ENCODE results near the gene SLC26A1.

Gene SLC26A1

DNA sequence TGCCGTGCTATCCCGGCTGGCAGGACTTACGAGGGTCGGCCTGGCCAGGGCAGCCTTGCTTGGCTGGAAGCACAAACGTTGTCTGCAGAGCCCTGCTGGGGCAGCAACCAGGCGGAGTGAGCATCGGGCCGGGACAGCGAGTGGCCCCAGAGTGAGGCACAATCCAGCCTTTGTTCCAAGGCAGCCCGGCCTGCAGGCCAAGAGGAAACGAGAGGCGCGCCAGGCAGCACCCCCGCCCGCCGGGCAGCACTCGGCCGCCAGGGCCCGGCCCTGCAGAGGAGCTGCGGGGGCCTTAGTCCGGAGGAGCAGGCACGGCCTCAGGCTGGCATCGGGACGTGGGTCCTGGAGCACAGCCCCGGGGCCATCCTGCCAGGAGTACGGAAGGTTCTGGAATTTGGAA lies 42.3 kb upstream of the SLC26A1 start:
- Histone ChIP-seq H3K9me3 (ENCODE audit: insufficient read depth, low read length) (no peaks in the 10 kb centered on the region), H3K27me3 (ENCODE audit: low read length) (no peaks in the 10 kb centered on the region)

DNA sequence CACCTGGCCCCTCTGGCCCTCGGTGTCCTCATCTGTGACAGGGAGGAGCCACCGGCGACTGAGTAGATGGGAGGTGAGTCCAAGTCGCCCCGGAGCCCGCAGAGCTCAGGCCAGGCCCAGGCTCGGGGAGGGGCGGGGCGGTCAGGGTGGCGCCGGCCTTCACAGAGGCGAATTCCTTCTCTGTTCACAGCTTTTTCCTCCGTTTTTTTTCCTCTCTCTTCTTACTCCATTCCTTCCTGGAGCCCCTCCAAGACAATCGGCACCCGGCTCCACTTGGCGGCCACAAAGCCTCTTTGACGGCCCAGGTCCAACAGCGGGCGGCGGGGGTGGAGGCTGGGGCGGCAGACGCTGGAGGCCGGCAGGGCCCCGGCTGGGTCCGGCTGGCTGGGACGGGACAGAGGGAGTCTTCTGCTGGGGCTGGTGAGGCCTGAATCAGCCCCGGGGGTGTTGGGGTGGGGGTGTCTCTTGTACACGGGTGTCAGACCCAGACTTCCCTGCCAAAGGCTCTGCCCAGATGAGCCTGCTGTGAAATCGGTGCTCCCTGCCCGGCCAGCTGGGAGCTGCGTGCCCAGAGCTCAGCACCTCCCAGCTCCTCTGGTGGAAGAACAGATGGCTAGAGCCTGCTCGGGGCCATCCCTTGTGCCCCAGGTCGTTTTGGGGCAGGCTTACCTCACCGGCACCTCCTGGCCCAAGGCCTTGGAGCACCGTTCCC lies 40.8 kb upstream of the SLC26A1 start:
- H4K20me1 ChIP-seq (ENCODE audit: low read depth, low read length): no peaks in the 10 kb centered on the region
- H3K27me3 ChIP-seq (ENCODE audit: low read length): no peaks in the 10 kb centered on the region
- no peaks in the 10 kb centered on the region for H3F3A ChIP-seq (ENCODE audit: insufficient read depth)
- no peak overlapping the region for H3K4me3 ChIP-seq (ENCODE audit: insufficient read depth, low read length, poor library complexity, severe bottlenecking)
- H3K4me2 ChIP-seq (ENCODE audit: low read depth, low read length, poor library complexity, severe bottlenecking): no peak overlapping the region
- no peak overlapping the region for H3K9ac ChIP-seq (ENCODE audit: low read length)
- no peaks in the 10 kb centered on the region for H3K9me2 ChIP-seq (replicated peaks; ENCODE audit: insufficient read depth, low read length)
- TF ChIP-seq, protein P1, sequence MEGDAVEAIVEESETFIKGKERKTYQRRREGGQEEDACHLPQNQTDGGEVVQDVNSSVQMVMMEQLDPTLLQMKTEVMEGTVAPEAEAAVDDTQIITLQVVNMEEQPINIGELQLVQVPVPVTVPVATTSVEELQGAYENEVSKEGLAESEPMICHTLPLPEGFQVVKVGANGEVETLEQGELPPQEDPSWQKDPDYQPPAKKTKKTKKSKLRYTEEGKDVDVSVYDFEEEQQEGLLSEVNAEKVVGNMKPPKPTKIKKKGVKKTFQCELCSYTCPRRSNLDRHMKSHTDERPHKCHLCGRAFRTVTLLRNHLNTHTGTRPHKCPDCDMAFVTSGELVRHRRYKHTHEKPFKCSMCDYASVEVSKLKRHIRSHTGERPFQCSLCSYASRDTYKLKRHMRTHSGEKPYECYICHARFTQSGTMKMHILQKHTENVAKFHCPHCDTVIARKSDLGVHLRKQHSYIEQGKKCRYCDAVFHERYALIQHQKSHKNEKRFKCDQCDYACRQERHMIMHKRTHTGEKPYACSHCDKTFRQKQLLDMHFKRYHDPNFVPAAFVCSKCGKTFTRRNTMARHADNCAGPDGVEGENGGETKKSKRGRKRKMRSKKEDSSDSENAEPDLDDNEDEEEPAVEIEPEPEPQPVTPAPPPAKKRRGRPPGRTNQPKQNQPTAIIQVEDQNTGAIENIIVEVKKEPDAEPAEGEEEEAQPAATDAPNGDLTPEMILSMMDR (IDR thresholded peaks at IDR 0.05; ENCODE audit: insufficient read depth, low read length, poor library complexity, severe bottlenecking): no peak
- no peak for TF ChIP-seq EZH2phosphoT487 (conservative IDR thresholded peaks at IDR 0.05; ENCODE audit: low read length)
- H3K27ac ChIP-seq (ENCODE audit: low read depth, low read length): no peak overlapping the region
- H3K36me3 ChIP-seq (ENCODE audit: low read length): no peaks in the 10 kb centered on the region
- no peaks in the 10 kb centered on the region for H3K9me3 ChIP-seq (ENCODE audit: insufficient read depth, low read length)
- no peaks in the 10 kb centered on the region for H3K79me2 ChIP-seq (ENCODE audit: insufficient read depth, low read length)
- H2AFZ ChIP-seq (ENCODE audit: low read depth, low read length, severe bottlenecking): no peak overlapping the region

More for the DNA sequence above, 42.3 kb upstream of the SLC26A1 start:
- H3K9ac ChIP-seq (ENCODE audit: low read length): no peak overlapping the region
- TF ChIP-seq EZH2phosphoT487 (conservative IDR thresholded peaks at IDR 0.05; ENCODE audit: low read length): no peak
- TF ChIP-seq, protein P1 (IDR thresholded peaks at IDR 0.05; ENCODE audit: insufficient read depth, low read length, poor library complexity, severe bottlenecking): no peak
- H2AFZ ChIP-seq (ENCODE audit: low read depth, low read length, severe bottlenecking): no peak overlapping the region
- no peaks in the 10 kb centered on the region for H3K36me3 ChIP-seq (ENCODE audit: low read length)
- no peaks in the 10 kb centered on the region for H4K20me1 ChIP-seq (ENCODE audit: low read depth, low read length)
- H3F3A ChIP-seq (ENCODE audit: insufficient read depth): no peaks in the 10 kb centered on the region
- no peak overlapping the region for H3K27ac ChIP-seq (ENCODE audit: low read depth, low read length)
- H3K4me2 ChIP-seq (ENCODE audit: low read depth, low read length, poor library complexity, severe bottlenecking): no peak overlapping the region
- no peaks in the 10 kb centered on the region for H3K79me2 ChIP-seq (ENCODE audit: insufficient read depth, low read length)
- no peaks in the 10 kb centered on the region for H3K9me2 ChIP-seq (replicated peaks; ENCODE audit: insufficient read depth, low read length)
- no peak overlapping the region for H3K4me3 ChIP-seq (ENCODE audit: insufficient read depth, low read length, poor library complexity, severe bottlenecking)

DNA sequence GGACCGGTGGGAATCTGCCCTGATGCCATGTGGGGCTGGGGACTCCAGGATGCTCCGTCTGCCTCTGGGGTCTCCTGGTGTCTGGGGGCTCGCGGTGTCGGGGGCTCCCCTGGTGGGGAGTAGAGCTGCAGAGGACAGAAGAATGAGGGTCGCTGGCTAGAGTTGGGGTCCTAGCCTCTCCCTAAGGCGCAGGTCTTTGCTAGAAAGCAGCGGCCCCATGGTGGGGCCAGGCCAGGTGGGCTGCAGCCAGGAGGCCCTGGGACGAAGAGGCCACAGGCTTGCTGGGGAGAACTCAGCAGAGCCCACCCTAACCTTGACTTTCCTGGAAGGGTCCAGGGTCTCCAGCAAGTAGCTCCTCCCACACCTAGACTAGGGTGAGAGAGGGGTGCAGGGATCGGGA lies 39.7 kb upstream of the SLC26A1 start:
- Histone ChIP-seq H3K27ac (ENCODE audit: low read depth, low read length) (no peak overlapping the region), H3K9me2 (replicated peaks; ENCODE audit: insufficient read depth, low read length) (no peaks in the 10 kb centered on the region), H2AFZ (ENCODE audit: low read depth, low read length, severe bottlenecking) (no peak overlapping the region), H3K9ac (ENCODE audit: low read length) (no peak overlapping the region), H3K9me3 (ENCODE audit: insufficient read depth, low read length) (no peaks in the 10 kb centered on the region), H3K4me3 (ENCODE audit: insufficient read depth, low read length, poor library complexity, severe bottlenecking) (no peak overlapping the region), H3K27me3 (ENCODE audit: low read length) (no peaks in the 10 kb centered on the region), H3K79me2 (ENCODE audit: insufficient read depth, low read length) (no peaks in the 10 kb centered on the region), H3K36me3 (ENCODE audit: low read length) (no peaks in the 10 kb centered on the region), H3K4me2 (ENCODE audit: low read depth, low read length, poor library complexity, severe bottlenecking) (no peak overlapping the region), H3F3A (ENCODE audit: insufficient read depth) (no peaks in the 10 kb centered on the region), H4K20me1 (ENCODE audit: low read depth, low read length) (no peaks in the 10 kb centered on the region)
- no peak for TF ChIP-seq EZH2phosphoT487 (conservative IDR thresholded peaks at IDR 0.05; ENCODE audit: low read length)
- TF ChIP-seq, protein P1 (IDR thresholded peaks at IDR 0.05; ENCODE audit: insufficient read depth, low read length, poor library complexity, severe bottlenecking): no peak

Data from SU-DHL-6 (cell line).